ENCODE results near the gene RSPH10B2. TPM values are rescaled to one million over a fixed set of nuclear protein-coding genes. Genes with fewer than 3 reads are reported as not detected.
"Not testable (repeated sequence)": the region's sequence is repeated elsewhere in the genome, so short reads cannot be mapped to it uniquely, and the experiment has no call there.

The RSPH10B2 gene
- total and polyA plus RNA-seq, 2 of the 13 experiments (the other 11 are each of a cell fraction or from before 2014, with no cell fraction given): 0.31 TPM; not detected in 1

GRCh38 chr7:6831018-6831725 lies 77.3 kb downstream of the RSPH10B2 start (continued):
- TF ChIP-seq TERF1 (CRISPR knock-in tag; IDR thresholded peaks at IDR 0.05) (no peak), GATA4 (IDR thresholded peaks at IDR 0.05; ENCODE audit: borderline replicate concordance, low read depth) (no peak)

DNA sequence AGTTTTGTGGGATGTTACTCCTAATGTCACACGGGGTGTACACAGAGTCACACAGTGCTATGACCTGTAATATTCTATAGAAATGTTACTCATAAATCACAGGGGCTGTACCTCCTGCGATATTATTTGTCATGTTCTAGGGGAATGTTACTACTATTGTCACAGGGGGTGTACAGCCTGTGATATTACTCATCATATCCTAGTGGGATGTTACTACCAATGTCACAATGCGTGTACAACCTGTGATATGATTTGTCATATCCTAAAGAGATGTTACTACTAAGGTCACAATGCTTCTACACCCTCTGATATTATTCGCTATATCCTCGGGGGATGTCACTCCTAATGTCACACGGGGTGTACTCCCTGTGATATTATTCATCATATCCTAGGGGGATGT lies 79.7 kb downstream of the RSPH10B2 start:
- H3K27me3 ChIP-seq (ENCODE audit: control insufficient read depth in 1 of 2, insufficient read depth in 2 of 2, low read length in 2 of 2): no peaks in the 10 kb centered on the region
- no peak overlapping the region for H3K4me2 ChIP-seq (ENCODE audit: low read depth, low read length)
- H3K79me2 ChIP-seq (ENCODE audit: insufficient read depth, low read length): no peaks in the 10 kb centered on the region
- POLR2A ChIA-PET: no interaction called here
- TF ChIP-seq CENPT (CRISPR knock-in tag; IDR thresholded peaks at IDR 0.05; ENCODE audit: low read depth) (no peak), KIAA2018 (CRISPR knock-in tag; IDR thresholded peaks at IDR 0.05; ENCODE audit: borderline replicate concordance) (no peak)
- H2AFZ ChIP-seq (ENCODE audit: low read length): no peak overlapping the region
- WGBS (ENCODE audit: low lambda C conversion rate): 21% methylated on average over 6 of the region's 6 CpGs
- no peaks in the 10 kb centered on the region for H4K20me1 ChIP-seq (ENCODE audit: insufficient read depth, low read length)
- CTCF ChIA-PET (ENCODE audit: low intra/inter-chr PET ratio, low total read pairs): no interaction called here
- peaks cover 23% of the 10 kb centered on the region for H3K4me1 ChIP-seq (ENCODE audit: insufficient read depth, low read length)
- no peak overlapping the region for H3K9ac ChIP-seq (ENCODE audit: insufficient read depth, low read depth, low read length)
- intact Hi-C loops (cut with micrococcal nuclease; ENCODE audit: unreplicated experiment): no loop called here
- DNase-seq (ENCODE audit: low spot score) (no peak), ATAC-seq (no peak), FAIRE-seq (no peak)
- H3K27ac ChIP-seq (ENCODE audit: extremely low read length, insufficient read depth, low read length): no peak overlapping the region
- in situ Hi-C loops (cut with HindIII; ENCODE audit: extremely low pct_ligation_motif_present, low pct_unique_long_range_greater_than_20kb): no loop called here
- no peaks in the 10 kb centered on the region for H3K36me3 ChIP-seq (replicated peaks in 1 of 2; ENCODE audit: control insufficient read depth in 1 of 2, insufficient read depth in 2 of 2, low read length in 2 of 2)
- H3K9me3 ChIP-seq (ENCODE audit: low read length): no peaks in the 10 kb centered on the region
- no TSS peak for BruUV-seq (replicated peaks)
- no peak overlapping the region for H3K4me3 ChIP-seq (replicated peaks in 1 of 3; ENCODE audit: insufficient read depth in 1 of 3, low read depth in 2 of 3, low read length in 3 of 3)

GRCh38 chr7:6835521-6835920 lies 81.6 kb downstream of the RSPH10B2 start:
- H3K27me3 ChIP-seq (ENCODE audit: control insufficient read depth in 1 of 2, insufficient read depth in 2 of 2, low read length in 2 of 2); POLR2A ChIA-PET; H4K20me1 ChIP-seq (ENCODE audit: insufficient read depth, low read length); DNase-seq (ENCODE audit: low spot score); H3K36me3 ChIP-seq (replicated peaks in 1 of 2; ENCODE audit: control insufficient read depth in 1 of 2, insufficient read depth in 2 of 2, low read length in 2 of 2); H3K79me2 ChIP-seq (ENCODE audit: insufficient read depth, low read length); H3K4me3 ChIP-seq (replicated peaks in 1 of 3; ENCODE audit: insufficient read depth in 1 of 3, low read depth in 2 of 3, low read length in 3 of 3); ATAC-seq; H3K27ac ChIP-seq (ENCODE audit: extremely low read length, insufficient read depth, low read length); H2AFZ ChIP-seq (ENCODE audit: low read length); H3K9me3 ChIP-seq (ENCODE audit: low read length); CTCF ChIA-PET (ENCODE audit: low intra/inter-chr PET ratio, low total read pairs); H3K4me2 ChIP-seq (ENCODE audit: low read depth, low read length); H3K9ac ChIP-seq (ENCODE audit: insufficient read depth, low read depth, low read length); intact Hi-C loops (cut with micrococcal nuclease; ENCODE audit: unreplicated experiment); FAIRE-seq; in situ Hi-C loops (cut with HindIII; ENCODE audit: extremely low pct_ligation_motif_present, low pct_unique_long_range_greater_than_20kb); BruUV-seq (replicated peaks): not testable (repeated sequence)
- 0% methylated on average over 3 of the region's 3 CpGs for WGBS (ENCODE audit: low lambda C conversion rate)
- peaks cover 11% of the 10 kb centered on the region for H3K4me1 ChIP-seq (ENCODE audit: insufficient read depth, low read length)

All from HepG2 (cell line).